ENCODE results near the gene FNBP1.
A peak's percentile ranks its signal among the peaks of the same experiment; 100 is the strongest.

Gene FNBP1

DNA sequence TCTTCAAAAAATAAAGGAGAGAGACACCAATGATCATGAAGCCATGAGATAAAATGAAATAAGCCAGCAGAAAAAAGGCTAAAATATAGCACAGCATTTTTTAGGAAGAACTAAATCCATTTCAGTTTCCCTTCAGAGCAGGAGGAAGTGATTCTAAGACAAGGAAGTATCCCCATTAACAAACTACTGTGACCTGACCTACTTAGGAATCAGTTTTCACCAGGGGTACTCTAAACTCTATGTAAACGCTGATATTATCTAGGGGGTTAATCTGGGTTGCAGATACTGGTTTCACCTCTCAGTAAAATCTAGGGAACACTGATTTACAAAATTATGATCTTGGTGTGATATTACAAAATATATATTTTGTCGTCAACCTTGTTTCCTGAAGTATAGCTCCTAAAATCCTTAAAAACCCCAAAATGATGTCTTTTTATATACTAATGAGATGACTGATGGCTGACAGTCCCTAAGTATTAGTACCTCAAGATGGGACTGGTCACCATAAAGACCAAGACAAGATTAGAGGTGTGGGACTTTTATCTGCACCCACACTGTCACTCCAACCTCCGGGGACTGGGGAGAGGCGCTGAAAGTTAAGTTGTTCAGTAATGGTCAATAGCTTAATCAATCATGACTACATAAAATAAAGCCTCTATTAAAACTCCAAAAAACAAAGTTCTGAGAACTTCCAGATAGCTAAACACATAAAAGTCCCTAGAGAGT, 2.9 kb upstream of the FNBP1 start:
- no peak overlapping the region for H3K4me3 ChIP-seq (ENCODE audit: low read depth, low read length)
- H3K9ac ChIP-seq (ENCODE audit: low read depth, low read length), result no peak overlapping the region
- no peaks in the 10 kb centered on the region for H3K36me3 ChIP-seq (ENCODE audit: control insufficient read depth, insufficient read depth, low read length)
- H3K9me3 ChIP-seq (ENCODE audit: control insufficient read depth, insufficient read depth, low read length), result no peaks in the 10 kb centered on the region
- H3K4me1 ChIP-seq (ENCODE audit: control insufficient read depth, insufficient read depth, low read length), result peaks cover 19% of the 10 kb centered on the region
- H3K27ac ChIP-seq (ENCODE audit: low read depth, low read length), result no peak overlapping the region
- H3K27me3 ChIP-seq (ENCODE audit: control insufficient read depth, insufficient read depth, low read length), result peaks cover 17% of the 10 kb centered on the region

DNA sequence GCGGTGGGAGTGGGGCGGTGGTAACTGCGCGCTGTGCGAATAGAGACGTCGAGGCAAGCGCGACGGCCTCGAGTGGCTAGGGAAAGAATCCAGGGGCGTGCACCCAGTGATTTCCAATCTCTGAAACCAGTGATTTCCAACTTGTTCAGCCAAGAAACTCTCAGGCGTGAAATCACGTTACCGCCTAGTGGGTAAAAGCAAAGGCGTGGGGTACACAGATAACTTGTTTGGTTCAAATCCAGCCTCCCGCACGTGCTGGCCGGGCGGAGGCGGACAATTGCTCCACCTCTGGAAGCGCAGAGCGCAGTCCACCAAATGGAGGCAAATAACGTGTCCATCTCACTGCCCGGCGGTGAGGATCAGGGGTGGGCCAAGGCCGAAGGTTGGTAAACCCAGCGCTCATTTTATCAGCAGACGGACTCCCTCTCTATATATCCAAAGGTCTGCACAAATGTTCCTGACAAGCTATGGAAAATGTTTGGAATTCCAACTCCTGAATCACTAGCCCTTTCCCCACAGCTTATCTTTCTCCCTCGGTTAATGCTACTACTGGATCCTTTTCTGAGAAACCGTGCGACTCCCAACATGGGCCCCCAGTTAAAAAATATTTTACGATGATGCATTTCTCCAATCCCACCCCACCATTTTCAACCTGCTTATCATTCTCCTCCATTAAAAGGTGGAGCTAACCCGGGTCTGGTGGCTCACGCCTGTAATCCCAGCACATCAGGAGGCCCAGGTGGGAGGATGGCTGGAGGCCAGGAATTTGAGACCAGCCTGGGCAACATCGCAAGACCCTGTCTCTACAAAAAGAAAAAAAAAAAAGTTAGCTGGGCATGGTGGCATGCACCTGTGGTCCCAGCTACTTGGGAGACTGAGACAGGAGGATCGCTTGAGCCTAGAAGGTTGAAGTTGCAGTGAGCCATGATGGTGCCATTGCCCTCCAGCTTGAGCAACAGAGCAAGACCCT, 950 bp upstream of the FNBP1 start:
- no peaks in the 10 kb centered on the region for H3K9me3 ChIP-seq (ENCODE audit: control insufficient read depth, insufficient read depth, low read length)
- H3K27ac ChIP-seq (ENCODE audit: low read depth, low read length), result peak overlapping the region; percentile 58
- peak overlapping the region; percentile 72 for H3K4me3 ChIP-seq (ENCODE audit: low read depth, low read length)
- H3K36me3 ChIP-seq (ENCODE audit: control insufficient read depth, insufficient read depth, low read length), result no peaks in the 10 kb centered on the region
- H3K27me3 ChIP-seq (ENCODE audit: control insufficient read depth, insufficient read depth, low read length), result peaks cover 17% of the 10 kb centered on the region
- H3K4me1 ChIP-seq (ENCODE audit: control insufficient read depth, insufficient read depth, low read length), result peaks cover 16% of the 10 kb centered on the region
- peak overlapping the region; percentile 42; the same call in 1 of the 2 replicates for H3K9ac ChIP-seq (ENCODE audit: low read depth, low read length)

DNA sequence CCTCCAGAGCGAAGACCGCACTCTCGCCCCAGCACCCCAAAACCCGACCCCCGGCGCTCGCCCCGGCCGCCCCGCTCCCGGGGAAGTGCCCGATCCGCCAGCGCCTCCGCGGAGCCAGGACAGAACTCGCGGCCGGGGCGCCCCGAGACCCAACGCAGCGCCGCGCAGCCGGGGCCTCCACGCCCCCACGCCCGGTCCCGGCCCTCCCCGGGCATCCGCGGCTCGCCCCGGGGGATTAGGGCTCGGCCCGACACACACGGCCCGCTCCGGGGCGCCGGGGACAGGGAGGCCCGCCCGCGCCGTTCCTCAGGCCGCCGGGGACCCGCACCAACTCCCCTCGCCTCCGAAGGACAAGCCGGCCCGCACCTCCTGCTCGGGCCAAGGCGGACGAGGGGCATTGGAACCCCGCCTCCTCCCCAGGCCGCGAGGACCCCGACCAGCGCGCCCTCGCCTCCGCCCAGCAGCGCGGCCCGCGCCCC, 544 bp downstream of the FNBP1 start:
- Histone ChIP-seq H3K4me3 (ENCODE audit: low read depth, low read length) (peak overlapping the region; percentile 90), H3K27ac (ENCODE audit: low read depth, low read length) (peak overlapping the region; percentile 78), H3K27me3 (ENCODE audit: control insufficient read depth, insufficient read depth, low read length) (peaks cover 17% of the 10 kb centered on the region), H3K36me3 (ENCODE audit: control insufficient read depth, insufficient read depth, low read length) (no peaks in the 10 kb centered on the region), H3K9me3 (ENCODE audit: control insufficient read depth, insufficient read depth, low read length) (no peaks in the 10 kb centered on the region), H3K4me1 (ENCODE audit: control insufficient read depth, insufficient read depth, low read length) (peaks cover 16% of the 10 kb centered on the region), H3K9ac (ENCODE audit: low read depth, low read length) (peak overlapping the region; percentile 47)

DNA sequence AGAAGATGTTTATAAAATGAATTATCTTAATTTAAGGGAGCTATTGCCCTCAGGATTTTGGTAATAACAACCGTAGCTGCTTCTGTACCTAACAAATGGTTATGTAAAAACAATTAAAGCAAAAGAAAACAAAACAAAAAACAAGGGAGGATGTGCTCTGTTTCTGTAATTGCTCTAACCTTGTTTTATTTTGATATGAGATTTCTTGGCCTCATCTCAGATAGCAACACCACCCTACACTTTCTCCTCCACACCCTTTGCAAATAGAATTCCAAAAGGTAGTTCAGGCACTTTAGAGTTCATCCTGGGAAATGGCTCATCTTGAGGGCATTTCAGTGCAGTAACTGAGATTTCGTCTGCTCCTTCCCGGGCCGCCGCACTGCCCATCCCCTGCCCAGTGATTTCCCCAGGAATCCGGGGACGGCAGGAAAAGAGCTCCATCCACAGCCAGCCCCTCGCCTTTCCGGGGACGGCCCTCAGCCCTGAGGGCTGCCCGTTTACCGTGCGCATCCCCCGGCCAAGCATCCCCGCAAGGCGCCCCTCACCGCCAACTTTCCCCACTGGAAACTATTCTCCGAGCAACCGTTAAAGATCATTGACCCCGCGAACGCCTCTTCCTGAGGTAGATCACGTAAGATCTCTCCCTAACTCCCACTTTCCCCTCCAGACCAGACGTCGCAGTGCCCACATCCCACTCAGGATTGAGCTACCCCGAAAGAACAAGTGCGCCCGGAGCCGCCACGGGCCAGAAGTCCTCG, 1.2 kb downstream of the FNBP1 start:
- Histone ChIP-seq H3K9me3 (ENCODE audit: control insufficient read depth, insufficient read depth, low read length) (no peaks in the 10 kb centered on the region), H3K27me3 (ENCODE audit: control insufficient read depth, insufficient read depth, low read length) (peaks cover 17% of the 10 kb centered on the region), H3K27ac (ENCODE audit: low read depth, low read length) (no peak overlapping the region), H3K4me1 (ENCODE audit: control insufficient read depth, insufficient read depth, low read length) (peaks cover 16% of the 10 kb centered on the region), H3K36me3 (ENCODE audit: control insufficient read depth, insufficient read depth, low read length) (no peaks in the 10 kb centered on the region), H3K4me3 (ENCODE audit: low read depth, low read length) (peak overlapping the region; percentile 90), H3K9ac (ENCODE audit: low read depth, low read length) (peak overlapping the region; percentile 47)

GRCh38 chr9:130040984-130041647, 1.9 kb downstream of the FNBP1 start:
- no peaks in the 10 kb centered on the region for H3K36me3 ChIP-seq (ENCODE audit: control insufficient read depth, insufficient read depth, low read length)
- peaks cover 17% of the 10 kb centered on the region for H3K27me3 ChIP-seq (ENCODE audit: control insufficient read depth, insufficient read depth, low read length)
- no peak overlapping the region for H3K9ac ChIP-seq (ENCODE audit: low read depth, low read length)
- peaks cover 16% of the 10 kb centered on the region for H3K4me1 ChIP-seq (ENCODE audit: control insufficient read depth, insufficient read depth, low read length)
- H3K4me3 ChIP-seq (ENCODE audit: low read depth, low read length), result peak overlapping the region; percentile 90
- H3K9me3 ChIP-seq (ENCODE audit: control insufficient read depth, insufficient read depth, low read length), result no peaks in the 10 kb centered on the region
- H3K27ac ChIP-seq (ENCODE audit: low read depth, low read length), result no peak overlapping the region

- no peaks in the 10 kb centered on the region for H3K36me3 ChIP-seq (ENCODE audit: control insufficient read depth, insufficient read depth, low read length)
- no peak overlapping the region for H3K9ac ChIP-seq (ENCODE audit: low read depth, low read length)
- H3K27ac ChIP-seq (ENCODE audit: low read depth, low read length), result no peak overlapping the region
- no peak overlapping the region for H3K4me3 ChIP-seq (ENCODE audit: low read depth, low read length)
- peaks cover 12% of the 10 kb centered on the region for H3K4me1 ChIP-seq (ENCODE audit: control insufficient read depth, insufficient read depth, low read length)
- H3K9me3 ChIP-seq (ENCODE audit: control insufficient read depth, insufficient read depth, low read length), result no peaks in the 10 kb centered on the region
- H3K27me3 ChIP-seq (ENCODE audit: control insufficient read depth, insufficient read depth, low read length), result peaks cover 17% of the 10 kb centered on the region
Observed at GRCh38 chr9:130039528-130040147, 3.4 kb downstream of the FNBP1 start.

GRCh38 chr9:130036099-130036498, 6.9 kb downstream of the FNBP1 start:
- Histone ChIP-seq H3K27ac (ENCODE audit: low read depth, low read length) (no peak overlapping the region), H3K9me3 (ENCODE audit: control insufficient read depth, insufficient read depth, low read length) (no peaks in the 10 kb centered on the region), H3K27me3 (ENCODE audit: control insufficient read depth, insufficient read depth, low read length) (peaks cover 1% of the 10 kb centered on the region; the same call in 1 of the 2 replicates), H3K4me3 (ENCODE audit: low read depth, low read length) (no peak overlapping the region), H3K36me3 (ENCODE audit: control insufficient read depth, insufficient read depth, low read length) (no peaks in the 10 kb centered on the region), H3K4me1 (ENCODE audit: control insufficient read depth, insufficient read depth, low read length) (peaks cover 2% of the 10 kb centered on the region; the same call in 1 of the 2 replicates), H3K9ac (ENCODE audit: low read depth, low read length) (no peak overlapping the region)

DNA sequence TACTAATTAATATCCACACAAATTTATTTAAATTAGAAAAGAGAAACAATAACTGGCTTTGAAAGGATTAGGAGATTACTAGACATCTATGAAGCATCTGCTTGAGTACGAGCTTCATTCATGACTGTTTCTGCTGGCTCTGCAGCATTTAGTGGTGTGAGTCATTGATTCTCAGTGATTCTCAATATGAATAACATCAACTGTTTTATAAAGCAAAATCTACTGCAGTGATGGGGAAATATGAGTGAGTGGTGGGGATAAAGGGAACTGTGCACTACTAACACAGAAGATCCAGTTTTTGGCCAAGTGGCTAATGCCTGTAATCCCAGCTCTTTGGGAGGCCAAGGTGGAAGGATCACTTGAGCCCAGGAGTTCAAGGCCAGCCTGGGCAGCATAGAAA, 8.4 kb downstream of the FNBP1 start:
- H3K4me1 ChIP-seq (ENCODE audit: control insufficient read depth, insufficient read depth, low read length), result no peaks in the 10 kb centered on the region
- no peak overlapping the region for H3K27ac ChIP-seq (ENCODE audit: low read depth, low read length)
- no peak overlapping the region for H3K9ac ChIP-seq (ENCODE audit: low read depth, low read length)
- H3K4me3 ChIP-seq (ENCODE audit: low read depth, low read length), result no peak overlapping the region
- no peaks in the 10 kb centered on the region for H3K9me3 ChIP-seq (ENCODE audit: control insufficient read depth, insufficient read depth, low read length)
- no peaks in the 10 kb centered on the region for H3K36me3 ChIP-seq (ENCODE audit: control insufficient read depth, insufficient read depth, low read length)
- no peaks in the 10 kb centered on the region for H3K27me3 ChIP-seq (ENCODE audit: control insufficient read depth, insufficient read depth, low read length)

GRCh38 chr9:130030651-130031127, 12.3 kb downstream of the FNBP1 start:
- H3K36me3 ChIP-seq (ENCODE audit: control insufficient read depth, insufficient read depth, low read length), result no peaks in the 10 kb centered on the region
- H3K4me1 ChIP-seq (ENCODE audit: control insufficient read depth, insufficient read depth, low read length), result no peaks in the 10 kb centered on the region
- H3K27me3 ChIP-seq (ENCODE audit: control insufficient read depth, insufficient read depth, low read length), result no peaks in the 10 kb centered on the region
- no peak overlapping the region for H3K27ac ChIP-seq (ENCODE audit: low read depth, low read length)
- no peak overlapping the region for H3K4me3 ChIP-seq (ENCODE audit: low read depth, low read length)
- no peaks in the 10 kb centered on the region for H3K9me3 ChIP-seq (ENCODE audit: control insufficient read depth, insufficient read depth, low read length)
- H3K9ac ChIP-seq (ENCODE audit: low read depth, low read length), result no peak overlapping the region

All from HUES48 (cell line).